K562 (cell line): ENCODE measurements around the gene PROK1. TPM values are rescaled to one million over a fixed set of nuclear protein-coding genes. Genes with fewer than 3 reads are reported as not detected.

Experiments
- ATAC-seq: fragments of 200-7000 bp; cut with Tn5 transposase; 3 replicates; pipeline ENCODE4 v1.9.1; 2020; ENCODE audit warnings: moderate library complexity
- BruUV-seq: library from RNA; stranded (reverse); fragments of 400-500 nt; replicated peaks from 2 replicates; lab custom pipeline; 2021; lab: Mats Ljungman, UMichigan
- CTCF ChIA-PET: fragments of 300-600 bp; formaldehyde crosslinking; extraction: SDS; loops from one replicate; lab custom pipeline; 2021; ENCODE audit warnings: low intra/inter-chr PET ratio; lab: Yijun Ruan, JAX
- POLR2A ChIA-PET: fragments of 300-600, 350-650 bp; sonication (Branson Sonifier 250); formaldehyde crosslinking; extraction: SDS; loops from one replicate; lab custom pipeline; 2021; ENCODE audit warnings: antibody characterized with exemption, inconsistent platforms; lab: Yijun Ruan, JAX
- DNase-seq, 4 experiments: peaks; one replicate each; pipeline versions ENCODE4 v3.0.0 to v3.0.0-alpha.2; 2011 to 2018; ENCODE audit warnings: low spot score in 3 of 4, mixed read lengths in 3 of 4; ENCODE audit errors: extremely low read depth in 1 of 4
- FAIRE-seq: peaks from 2 replicates; lab custom pipeline; 2011; peaks lifted over from hg19 to GRCh38; lab: Jason Lieb, UNC
- H2AFZ ChIP-seq: 2 replicates; pipeline ENCODE4 v1.6.0; 2011; ENCODE audit warnings: low read depth, low read length, control low read depth, inconsistent platforms
- H3K27ac ChIP-seq: fragments of 200-600 bp; 3 replicates; pipeline ENCODE4 v1.8.0; 2011; ENCODE audit warnings: low read depth, mild to moderate bottlenecking, control low read depth, inconsistent platforms, low read length, moderate library complexity, mixed read lengths; ENCODE audit errors: extremely low read depth
- H3K27me3 ChIP-seq, 2 experiments: fragments of 300-600 bp in 1 of 2; 2 replicates in 1 of 2; 3 replicates in 1 of 2; pipeline versions ENCODE4 v1.6.0 to v1.8.0; 2011; ENCODE audit warnings: inconsistent platforms in 2 of 2, low read length in 2 of 2, mild to moderate bottlenecking in 1 of 2, mixed read lengths in 1 of 2, moderate library complexity in 1 of 2; ENCODE audit not compliant: control insufficient read depth in 2 of 2, insufficient read depth in 2 of 2
- H3K36me3 ChIP-seq: fragments of 300-600 bp; 3 replicates; pipeline ENCODE4 v1.8.0; 2011; ENCODE audit warnings: mild to moderate bottlenecking, low read length, inconsistent platforms; ENCODE audit not compliant: control insufficient read depth, insufficient read depth
- H3K4me1 ChIP-seq, 2 experiments: fragments of 200-600 bp in 1 of 2; replicated peaks in 1 of 2; 2 replicates in 1 of 2; 3 replicates in 1 of 2; pipeline versions ENCODE4 v1.5.1 to v1.8.0; 2011; ENCODE audit warnings: inconsistent platforms in 2 of 2, low read length in 2 of 2, mild to moderate bottlenecking in 1 of 2, mixed read lengths in 1 of 2, moderate library complexity in 1 of 2; ENCODE audit not compliant: control insufficient read depth in 2 of 2, insufficient read depth in 2 of 2
- H3K4me2 ChIP-seq: 2 replicates; pipeline ENCODE4 v1.6.1; 2011; ENCODE audit warnings: low read length, control low read depth, inconsistent platforms, mixed read lengths; ENCODE audit not compliant: insufficient read depth
- H3K4me3 ChIP-seq: fragments of 200-600 bp; sonication (generic), shearing (Covaris generic); 2 replicates; pipeline ENCODE4 v1.5.1; 2016; ENCODE audit warnings: control low read depth, inconsistent platforms
- H3K79me2 ChIP-seq: fragments of 200-600 bp; 3 replicates; pipeline ENCODE4 v1.8.0; 2011; ENCODE audit warnings: low read length, inconsistent platforms; ENCODE audit not compliant: control insufficient read depth, insufficient read depth
- H3K9ac ChIP-seq, 2 experiments: 2 replicates each; pipeline versions ENCODE4 v1.6.0 to v1.6.1; 2011; ENCODE audit warnings: low read depth in 2 of 2, low read length in 2 of 2, control low read depth in 1 of 2, inconsistent platforms in 1 of 2, mild to moderate bottlenecking in 1 of 2, mixed read lengths in 1 of 2; ENCODE audit not compliant: insufficient read depth in 1 of 2
- H3K9me1 ChIP-seq: one replicate; pipeline ENCODE4 v1.6.0; 2011; ENCODE audit warnings: inconsistent platforms, mild to moderate bottlenecking, low read length, moderate library complexity; ENCODE audit not compliant: control insufficient read depth, insufficient read depth
- H3K9me3 ChIP-seq: replicated peaks from 2 replicates; pipeline ENCODE4 v1.5.1; 2011; ENCODE audit warnings: low read depth, low read length, inconsistent platforms; ENCODE audit not compliant: control insufficient read depth, insufficient read depth
- H4K20me1 ChIP-seq: replicated peaks from 2 replicates; pipeline ENCODE4 v1.6.1; 2011; ENCODE audit warnings: low read length, inconsistent platforms, mixed read lengths; ENCODE audit not compliant: control insufficient read depth, insufficient read depth
- HNRNPK ChIP-seq: fragments of 200-400 bp; formaldehyde crosslinking; IDR thresholded peaks from one replicate; pipeline ENCODE4 v1.6.1; 2018; ENCODE audit warnings: mild to moderate bottlenecking, low read depth, low read length; ENCODE audit not compliant: poor library complexity, severe bottlenecking
- SMAD1 ChIP-seq: fragments of 150-350 bp; IDR thresholded peaks from 2 replicates; pipeline ENCODE4 v1.6.1; 2014; ENCODE audit warnings: low read length, low read depth; ENCODE audit not compliant: partially characterized antibody
- SNAPC5 ChIP-seq: fragments of 250-450 bp; sonication (Bioruptor Pico); IDR thresholded peaks from 2 replicates; pipeline ENCODE4 v1.8.0; 2021; ENCODE audit warnings: moderate library complexity, mild to moderate bottlenecking, inconsistent platforms
- TBL1XR1 ChIP-seq, 2 experiments: IDR thresholded peaks; 2 replicates each; pipeline ENCODE4 v1.6.1; 2012; ENCODE audit warnings: improper control_type of control experiment in 2 of 2, low read length in 2 of 2, mild to moderate bottlenecking in 1 of 2
- ZNF263 ChIP-seq: sonication (generic); formaldehyde crosslinking; IDR thresholded peaks from 2 replicates; pipeline ENCODE4 v1.8.0; 2022; ENCODE audit warnings: mild to moderate bottlenecking, missing genetic modification reagents, borderline replicate concordance
- in situ Hi-C: fragments of 300-500 bp; cut with MboI; formaldehyde crosslinking; loops from 4 replicates; pipeline ENCODE4 v1.15.0; 2018; ENCODE audit warnings: inconsistent platforms, mixed read lengths
- intact Hi-C: fragments of 100-400 bp; cut with micrococcal nuclease; formaldehyde crosslinking; loops from 2 replicates; pipeline ENCODE4 v1.14.2; 2022
- polyA plus RNA-seq, 8 experiments: library from polyadenylated mRNA; depleted of rRNA in 4 of 8; stranded (reverse) in 5 of 8; unstranded in 3 of 8; fragments of >200 nt; fragmentation: Nextera tagmentation in 2 of 8; fragmentation: Illumina TruSeq in 1 of 8; extraction: Ambion mirVana in 2 of 8; extraction: Trizol in 1 of 8; gene quantifications; 2 replicates each; pipeline versions ENCODE4 v1.2.1 to v1.2.3, GENCODE V29; 2011 to 2014; ENCODE audit warnings: inconsistent platforms in 1 of 8, missing spikeins in 1 of 8
- total RNA-seq, 7 experiments: library from RNA; depleted of rRNA in 6 of 7; stranded (reverse); fragments of >200 nt in 6 of 7; fragmentation: Illumina TruSeq in 2 of 7; extraction: Trizol in 2 of 7; gene quantifications; 2 replicates each; pipeline versions ENCODE4 v1.2.1 to v1.2.3, GENCODE V29; 2011 to 2021; ENCODE audit warnings: low replicate concordance in 1 of 7
- TF ChIP-seq, protein P1 (sequence below), 2 experiments: fragments of 450-650 bp; IDR thresholded peaks; 2 replicates each; pipeline ENCODE4 v1.6.1; 2016
- TF ChIP-seq, protein P2 (sequence below), 2 experiments: fragments of 450-650 bp; formaldehyde crosslinking in 1 of 2; IDR thresholded peaks; 2 replicates each; pipeline versions ENCODE4 v1.4.0 to v1.6.1; 2014 to 2020; ENCODE audit warnings: mild to moderate bottlenecking in 2 of 2, borderline replicate concordance in 1 of 2, low read depth in 1 of 2

Gene PROK1
- total and polyA plus RNA-seq, 9 of the 15 experiments (the other 6 are each of a cell fraction or from before 2014, with no cell fraction given) = 0.15 TPM; not detected in 8

DNA sequence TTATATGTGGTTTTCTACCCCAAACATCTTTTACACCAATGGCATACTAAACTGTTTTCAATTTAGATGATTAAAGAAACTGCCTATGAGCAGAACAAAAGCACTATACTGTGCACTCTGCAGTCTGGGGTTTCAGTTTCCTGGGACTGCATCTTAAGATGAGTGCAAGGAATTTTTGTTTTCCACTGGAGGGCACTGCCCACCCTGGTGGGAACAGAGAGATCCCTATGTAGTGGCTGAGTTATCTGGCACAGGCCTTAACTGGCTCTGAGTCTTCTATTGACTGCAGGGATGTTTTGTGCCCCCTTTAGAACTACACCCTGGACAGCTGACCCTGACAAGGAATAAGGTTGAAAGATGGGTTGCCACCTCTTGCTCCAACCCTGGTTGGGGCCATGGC lies 12.0 kb downstream of the PROK1 start:
- in situ Hi-C loops = no loop called here
- Histone ChIP-seq H2AFZ (no peak overlapping the region), H3K9ac (no peak overlapping the region)

More for the DNA sequence above, 12.0 kb downstream of the PROK1 start:
- H3K4me2 ChIP-seq = no peak overlapping the region
- FAIRE-seq = no peak
- H3K27me3 ChIP-seq = no peaks in the 10 kb centered on the region; a peak in 1 of 5 replicates
- DNase-seq = no peak
- H4K20me1 ChIP-seq = peaks cover 3% of the 10 kb centered on the region; the same call in 1 of the 2 replicates
- no peak overlapping the region for H3K4me3 ChIP-seq
- no peaks in the 10 kb centered on the region for H3K9me3 ChIP-seq
- H3K4me1 ChIP-seq = peaks cover 4 to 7% of the 10 kb centered on the region in 2 experiments; a peak in 3 of 5 replicates
- POLR2A ChIA-PET = no interaction called here
- intact Hi-C loops = loop anchor here (10.0 kb wide), 1 partner anchor 408 kb away; no protein-coding TSS in a partner anchor
- BruUV-seq = no TSS peak
- no peaks in the 10 kb centered on the region for H3K36me3 ChIP-seq
- no peaks in the 10 kb centered on the region for H3K9me1 ChIP-seq
- CTCF ChIA-PET = interaction anchor here (3.8 kb wide), 1 partner anchor 259 kb away, joined by 58 read pairs; no protein-coding TSS in a partner anchor
- H3K79me2 ChIP-seq = no peaks in the 10 kb centered on the region
- ATAC-seq = no peak
- H3K27ac ChIP-seq = no peak overlapping the region
- TF ChIP-seq, protein P1, sequence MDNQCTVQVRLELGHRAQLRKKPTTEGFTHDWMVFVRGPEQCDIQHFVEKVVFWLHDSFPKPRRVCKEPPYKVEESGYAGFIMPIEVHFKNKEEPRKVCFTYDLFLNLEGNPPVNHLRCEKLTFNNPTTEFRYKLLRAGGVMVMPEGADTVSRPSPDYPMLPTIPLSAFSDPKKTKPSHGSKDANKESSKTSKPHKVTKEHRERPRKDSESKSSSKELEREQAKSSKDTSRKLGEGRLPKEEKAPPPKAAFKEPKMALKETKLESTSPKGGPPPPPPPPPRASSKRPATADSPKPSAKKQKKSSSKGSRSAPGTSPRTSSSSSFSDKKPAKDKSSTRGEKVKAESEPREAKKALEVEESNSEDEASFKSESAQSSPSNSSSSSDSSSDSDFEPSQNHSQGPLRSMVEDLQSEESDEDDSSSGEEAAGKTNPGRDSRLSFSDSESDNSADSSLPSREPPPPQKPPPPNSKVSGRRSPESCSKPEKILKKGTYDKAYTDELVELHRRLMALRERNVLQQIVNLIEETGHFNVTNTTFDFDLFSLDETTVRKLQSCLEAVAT (IDR thresholded peaks at IDR 0.05) = no peak
- no peak for TF ChIP-seq SNAPC5 (CRISPR knock-in tag)
- no peak for TF ChIP-seq HNRNPK
- no peak for TF ChIP-seq TBL1XR1 (IDR thresholded peaks at IDR 0.05; ENCODE audit: low read length in 2 of 2)
- TF ChIP-seq, protein P2, sequence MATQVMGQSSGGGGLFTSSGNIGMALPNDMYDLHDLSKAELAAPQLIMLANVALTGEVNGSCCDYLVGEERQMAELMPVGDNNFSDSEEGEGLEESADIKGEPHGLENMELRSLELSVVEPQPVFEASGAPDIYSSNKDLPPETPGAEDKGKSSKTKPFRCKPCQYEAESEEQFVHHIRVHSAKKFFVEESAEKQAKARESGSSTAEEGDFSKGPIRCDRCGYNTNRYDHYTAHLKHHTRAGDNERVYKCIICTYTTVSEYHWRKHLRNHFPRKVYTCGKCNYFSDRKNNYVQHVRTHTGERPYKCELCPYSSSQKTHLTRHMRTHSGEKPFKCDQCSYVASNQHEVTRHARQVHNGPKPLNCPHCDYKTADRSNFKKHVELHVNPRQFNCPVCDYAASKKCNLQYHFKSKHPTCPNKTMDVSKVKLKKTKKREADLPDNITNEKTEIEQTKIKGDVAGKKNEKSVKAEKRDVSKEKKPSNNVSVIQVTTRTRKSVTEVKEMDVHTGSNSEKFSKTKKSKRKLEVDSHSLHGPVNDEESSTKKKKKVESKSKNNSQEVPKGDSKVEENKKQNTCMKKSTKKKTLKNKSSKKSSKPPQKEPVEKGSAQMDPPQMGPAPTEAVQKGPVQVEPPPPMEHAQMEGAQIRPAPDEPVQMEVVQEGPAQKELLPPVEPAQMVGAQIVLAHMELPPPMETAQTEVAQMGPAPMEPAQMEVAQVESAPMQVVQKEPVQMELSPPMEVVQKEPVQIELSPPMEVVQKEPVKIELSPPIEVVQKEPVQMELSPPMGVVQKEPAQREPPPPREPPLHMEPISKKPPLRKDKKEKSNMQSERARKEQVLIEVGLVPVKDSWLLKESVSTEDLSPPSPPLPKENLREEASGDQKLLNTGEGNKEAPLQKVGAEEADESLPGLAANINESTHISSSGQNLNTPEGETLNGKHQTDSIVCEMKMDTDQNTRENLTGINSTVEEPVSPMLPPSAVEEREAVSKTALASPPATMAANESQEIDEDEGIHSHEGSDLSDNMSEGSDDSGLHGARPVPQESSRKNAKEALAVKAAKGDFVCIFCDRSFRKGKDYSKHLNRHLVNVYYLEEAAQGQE (IDR thresholded peaks at IDR 0.05; ENCODE audit: borderline replicate concordance) = no peak
- TF ChIP-seq, protein P2 (CRISPR knock-in tag; IDR thresholded peaks at IDR 0.05; ENCODE audit: low read depth) = no peak
- no peak for TF ChIP-seq SMAD1
- TF ChIP-seq ZNF263 (CRISPR knock-in tag) = no peak
